IMR-90 (cell line): ENCODE measurements around the gene TTLL8. TPM values are rescaled to one million over a fixed set of nuclear protein-coding genes. Genes with fewer than 3 reads are reported as not detected.

Experiments
- ATAC-seq: fragments of 200-7000 bp; cut with Tn5 transposase; 2 replicates; pipeline ENCODE4 v1.9.1; 2020; ENCODE audit warnings: low read depth, mild to moderate bottlenecking, moderate library complexity
- BruUV-seq: library from RNA; stranded (reverse); fragments of 400-500 nt; replicated peaks from 2 replicates; lab custom pipeline; 2021; lab: Mats Ljungman, UMichigan
- CTCF ChIA-PET: fragments of 300-600 bp; formaldehyde crosslinking; extraction: SDS; loops from one replicate; lab custom pipeline; 2021; ENCODE audit warnings: antibody characterized with exemption; lab: Yijun Ruan, JAX
- POLR2A ChIA-PET: fragments of 300-600 bp; sonication (Branson Sonifier 250); formaldehyde crosslinking; loops from one replicate; lab custom pipeline; 2022; ENCODE audit warnings: antibody characterized with exemption; ENCODE audit not compliant: unreplicated experiment; lab: Charles Lee
- DNase-seq: peaks from one replicate; pipeline ENCODE4 v3.0.0; 2013
- H2AFZ ChIP-seq: replicated peaks from 2 replicates; pipeline ENCODE3; 2013; ENCODE audit warnings: low read length, mild to moderate bottlenecking; ENCODE audit not compliant: poor library complexity
- H2AK5ac ChIP-seq: 2 replicates; pipeline ENCODE4 v1.6.1; 2013; ENCODE audit warnings: low read depth, low read length, inconsistent platforms
- H2AK9ac ChIP-seq: replicated peaks from 2 replicates; pipeline ENCODE3; 2013; ENCODE audit warnings: mild to moderate bottlenecking, low read depth, low read length, moderate library complexity; ENCODE audit not compliant: poor library complexity
- H2BK120ac ChIP-seq: 2 replicates; pipeline ENCODE4 v1.6.1; 2013; ENCODE audit warnings: low read depth, low read length, inconsistent platforms
- H2BK15ac ChIP-seq: 3 replicates; pipeline ENCODE4 v1.6.1; 2013; ENCODE audit warnings: low read depth, low read length, inconsistent platforms
- H2BK20ac ChIP-seq: 2 replicates; pipeline ENCODE4 v1.6.1; 2013; ENCODE audit warnings: low read depth, mild to moderate bottlenecking, inconsistent platforms, low read length, moderate library complexity
- H2BK5ac ChIP-seq: 2 replicates; pipeline ENCODE4 v1.6.1; 2013; ENCODE audit warnings: mild to moderate bottlenecking, low read depth, low read length, inconsistent platforms; ENCODE audit not compliant: poor library complexity, severe bottlenecking
- H3K14ac ChIP-seq: replicated peaks from 2 replicates; pipeline ENCODE4 v1.6.1; 2013; ENCODE audit warnings: low read depth, low read length, inconsistent platforms
- H3K18ac ChIP-seq: 2 replicates; pipeline ENCODE4 v1.6.1; 2013; ENCODE audit warnings: low read depth, low read length, control low read depth
- H3K23ac ChIP-seq: 2 replicates; pipeline ENCODE4 v1.6.1; 2013; ENCODE audit warnings: low read depth, low read length, inconsistent platforms
- H3K27ac ChIP-seq: 2 replicates; pipeline ENCODE4 v1.5.1; 2013; ENCODE audit warnings: mild to moderate bottlenecking, control low read depth, low read length; ENCODE audit not compliant: insufficient read depth
- H3K27me3 ChIP-seq: 2 replicates; pipeline ENCODE4 v1.6.1; 2013; ENCODE audit warnings: low read length; ENCODE audit not compliant: control insufficient read depth, insufficient read depth
- H3K36me3 ChIP-seq: 2 replicates; pipeline ENCODE4 v1.6.1; 2013; ENCODE audit warnings: low read length, mixed read lengths; ENCODE audit not compliant: control insufficient read depth, insufficient read depth
- H3K4ac ChIP-seq: 2 replicates; pipeline ENCODE4 v1.6.1; 2013; ENCODE audit warnings: low read depth, low read length, inconsistent platforms
- H3K4me1 ChIP-seq: 2 replicates; pipeline ENCODE4 v1.6.1; 2013; ENCODE audit warnings: low read length, mixed read lengths; ENCODE audit not compliant: control insufficient read depth, insufficient read depth
- H3K4me2 ChIP-seq: 2 replicates; pipeline ENCODE4 v1.6.1; 2013; ENCODE audit warnings: low read depth, mild to moderate bottlenecking, control low read depth, low read length, moderate library complexity
- H3K4me3 ChIP-seq: 2 replicates; pipeline ENCODE4 v1.5.1; 2013; ENCODE audit warnings: low read depth, mild to moderate bottlenecking, control low read depth, low read length, moderate library complexity; ENCODE audit not compliant: insufficient read depth
- H3K56ac ChIP-seq: 2 replicates; pipeline ENCODE4 v1.6.1; 2013; ENCODE audit warnings: low read length, inconsistent platforms; ENCODE audit not compliant: insufficient read depth; ENCODE audit errors: extremely low read depth
- H3K79me1 ChIP-seq, 2 experiments: 2 replicates each; pipeline ENCODE4 v1.6.1; 2013; ENCODE audit warnings: low read length in 2 of 2, inconsistent platforms in 1 of 2, low read depth in 1 of 2
- H3K9ac ChIP-seq: 2 replicates; pipeline ENCODE4 v1.6.1; 2013; ENCODE audit warnings: low read depth, low read length, control low read depth
- H3K9me1 ChIP-seq: 2 replicates; pipeline ENCODE4 v1.6.1; 2013; ENCODE audit warnings: low read length, inconsistent platforms; ENCODE audit not compliant: insufficient read depth
- H3K9me3 ChIP-seq: 2 replicates; pipeline ENCODE4 v1.6.1; 2013; ENCODE audit warnings: low read length; ENCODE audit not compliant: control insufficient read depth, insufficient read depth
- H4K20me1 ChIP-seq: 2 replicates; pipeline ENCODE4 v1.6.1; 2013; ENCODE audit warnings: low read length, inconsistent platforms; ENCODE audit not compliant: insufficient read depth
- H4K5ac ChIP-seq: 2 replicates; pipeline ENCODE4 v1.6.1; 2013; ENCODE audit warnings: mild to moderate bottlenecking, low read depth, low read length, control low read depth
- H4K8ac ChIP-seq, 2 experiments: 2 replicates each; pipeline ENCODE4 v1.6.1; 2013; ENCODE audit warnings: low read depth in 2 of 2, low read length in 2 of 2, control low read depth in 1 of 2, inconsistent platforms in 1 of 2
- H4K91ac ChIP-seq: 2 replicates; pipeline ENCODE4 v1.6.1; 2013; ENCODE audit warnings: low read depth, low read length, inconsistent platforms; ENCODE audit not compliant: insufficient read depth
- CEBPB ChIP-seq: IDR thresholded peaks from 2 replicates; pipeline ENCODE4 v1.6.1; 2012; ENCODE audit warnings: low read depth, low read length, improper control_type of control experiment
- MAZ ChIP-seq: IDR thresholded peaks from 2 replicates; pipeline ENCODE4 v1.6.1; 2012; ENCODE audit warnings: low read depth, mild to moderate bottlenecking, low read length, improper control_type of control experiment, moderate library complexity, borderline replicate concordance
- RFX5 ChIP-seq: IDR thresholded peaks from 2 replicates; pipeline ENCODE4 v1.8.0; 2012; ENCODE audit warnings: low read depth, mild to moderate bottlenecking, low read length, moderate library complexity
- WGBS, 2 experiments: methylation state at CpG; one replicate each; pipeline versions ENCODE4 v1.1.5 to v1.1.7; 2013; ENCODE audit warnings: missing lambda C conversion rate in 2 of 2; ENCODE audit not compliant: insufficient read length in 1 of 2; ENCODE audit errors: extremely low coverage in 2 of 2; 5-methylcytosine and 5-hydroxymethylcytosine counted together
- dilution Hi-C: fragments of 300-500 bp; cut with HindIII; formaldehyde crosslinking; loops from one replicate; pipeline ENCODE4 v1.14.3; 2018; ENCODE audit warnings: low sequenced_read_pairs; ENCODE audit not compliant: unreplicated experiment
- in situ Hi-C: fragments of 300-500 bp; cut with MboI; formaldehyde crosslinking; loops from 3 replicates; pipeline ENCODE4 v1.14.3; 2019; ENCODE audit warnings: low sequenced_read_pairs, inconsistent platforms, mixed read lengths
- intact Hi-C: fragments of 100-400 bp; cut with micrococcal nuclease; formaldehyde crosslinking; loops from 2 replicates; pipeline ENCODE4 v1.10.0; 2022
- polyA plus RNA-seq, 3 experiments: library from polyadenylated mRNA; depleted of rRNA; stranded (reverse); fragments of >200 nt; gene quantifications; 2 replicates each; pipeline ENCODE4 v1.2.3, GENCODE V29; 2012; ENCODE audit warnings: low replicate concordance in 1 of 3
- total RNA-seq: library from RNA; depleted of rRNA; stranded (reverse); fragments of >200 nt; gene quantifications from 2 replicates; pipeline ENCODE4 v1.2.3, GENCODE V29; 2012

The TTLL8 gene
- total and polyA plus RNA-seq, 2 of the 4 experiments (the other 2 are of a cell fraction) = not detected

DNA sequence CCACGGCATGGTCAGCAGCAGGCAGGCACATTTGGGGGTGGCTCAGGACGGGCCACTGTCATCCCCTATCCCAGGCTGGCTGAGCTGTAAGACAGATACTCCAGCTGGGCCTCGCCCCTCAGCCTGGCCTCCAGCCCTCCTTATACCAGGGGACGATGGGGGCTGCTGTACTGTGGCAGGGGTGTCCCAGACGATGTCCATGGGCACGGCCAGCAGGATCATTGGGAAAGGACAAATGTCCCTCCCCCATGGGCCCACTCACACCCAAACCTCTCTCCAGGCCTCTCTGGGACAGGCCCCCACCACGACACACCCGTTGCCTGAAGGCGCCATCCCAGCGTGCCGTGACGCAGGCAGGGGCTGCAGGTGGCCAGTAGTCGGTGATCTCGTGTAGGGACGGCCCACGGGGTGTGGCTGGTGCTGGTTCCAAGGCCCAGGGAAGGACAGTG, 44.0 kb downstream of the TTLL8 start:
- Histone ChIP-seq H3K9ac (no peak overlapping the region), H4K8ac (no peak overlapping the region), H2BK5ac (no peak overlapping the region), H3K56ac (no peak overlapping the region), H3K4ac (no peak overlapping the region), H2BK120ac (no peak overlapping the region), H3K79me1 (no peaks in the 10 kb centered on the region), H3K14ac (no peak overlapping the region), H2AFZ (no peak overlapping the region), H3K27ac (no peak overlapping the region), H3K27me3 (peaks cover 78% of the 10 kb centered on the region), H3K9me1 (no peaks in the 10 kb centered on the region), H3K4me2 (no peak overlapping the region), H2AK5ac (no peak overlapping the region), H3K9me3 (no peaks in the 10 kb centered on the region; the same call in 1 of the 2 replicates), H3K23ac (no peak overlapping the region), H2BK15ac (no peak overlapping the region), H3K4me1 (peaks cover 6% of the 10 kb centered on the region; the same call in 1 of the 2 replicates), H2BK20ac (no peak overlapping the region), H3K4me3 (no peak overlapping the region), H3K36me3 (no peaks in the 10 kb centered on the region), H4K20me1 (no peaks in the 10 kb centered on the region), H2AK9ac (no peak overlapping the region), H3K18ac (no peak overlapping the region), H4K91ac (no peak overlapping the region), H4K5ac (no peak overlapping the region)
- dilution Hi-C loops (no loop called here), intact Hi-C loops (no loop called here), in situ Hi-C loops (no loop called here)
- DNase-seq (no peak), ATAC-seq (no peak)
- WGBS, 2 experiments = 59% methylated on average over 3 of the region's 16 CpGs; no CpG with 5 or more reads in 1 of the 2 experiments
- no TSS peak for BruUV-seq
- POLR2A ChIA-PET = no interaction called here
- no peak for TF ChIP-seq RFX5
- TF ChIP-seq MAZ = no peak
- no peak for TF ChIP-seq CEBPB
- CTCF ChIA-PET = interaction anchor here (0.6 kb wide), 1 partner anchor 10 kb away, joined by 3 read pairs; no protein-coding TSS in a partner anchor
